WTC11 (cell line): ENCODE measurements around the gene DNAAF1. TPM values are rescaled to one million over a fixed set of nuclear protein-coding genes. Genes with fewer than 3 reads are reported as not detected.

Experiments used
- ATAC-seq: fragments of 200-7000 bp; cut with Tn5 transposase; 2 replicates; pipeline ENCODE4 v1.10.0; 2021; ENCODE audit warnings: mild to moderate bottlenecking, moderate library complexity
- CTCF ChIA-PET: fragments of 300-600 bp; sonication (Branson Sonifier 250); formaldehyde crosslinking; loops from one replicate; lab custom pipeline; 2021; ENCODE audit warnings: antibody characterized with exemption; lab: Charles Lee
- POLR2A ChIA-PET: fragments of 350-600 bp; sonication (Branson Sonifier 250); formaldehyde crosslinking; loops from one replicate; lab custom pipeline; 2021; ENCODE audit warnings: antibody characterized with exemption; lab: Charles Lee
- DNase-seq: peaks from one replicate; pipeline ENCODE4 v3.0.0; 2021; ENCODE audit warnings: low spot score
- H3K27ac Mint-ChIP-seq: 2 replicates; pipeline ENCODE4 v1.8.0; 2021; ENCODE audit warnings: mixed read lengths
- H3K27me3 Mint-ChIP-seq: 2 replicates; pipeline ENCODE4 v1.8.0; 2021; ENCODE audit warnings: low read depth, mild to moderate bottlenecking, moderate library complexity, mixed read lengths
- H3K36me3 Mint-ChIP-seq: 2 replicates; pipeline ENCODE4 v1.8.0; 2021; ENCODE audit warnings: mixed read lengths
- H3K4me1 Mint-ChIP-seq: 2 replicates; pipeline ENCODE4 v1.8.0; 2022; ENCODE audit warnings: mixed read lengths
- H3K4me3 Mint-ChIP-seq: 2 replicates; pipeline ENCODE4 v1.8.0; 2021; ENCODE audit warnings: mild to moderate bottlenecking, moderate library complexity, mixed read lengths
- H3K9me3 Mint-ChIP-seq: 2 replicates; pipeline ENCODE4 v1.8.0; 2021; ENCODE audit warnings: mixed read lengths
- ATF2 ChIP-seq: sonication (generic); formaldehyde crosslinking; IDR thresholded peaks from 2 replicates; pipeline ENCODE4 v1.8.1; 2022; ENCODE audit warnings: low read depth, missing genetic modification reagents, borderline replicate concordance
- CBFB ChIP-seq: sonication (generic); formaldehyde crosslinking; IDR thresholded peaks from 2 replicates; pipeline ENCODE4 v1.8.1; 2022; ENCODE audit warnings: mild to moderate bottlenecking, low read depth, missing genetic modification reagents
- EMX1 ChIP-seq: fragments of 250-450 bp; sonication (Bioruptor Pico); IDR thresholded peaks from 2 replicates; pipeline ENCODE4 v1.8.0; 2021; ENCODE audit warnings: mild to moderate bottlenecking
- FOXP4 ChIP-seq: sonication (generic); formaldehyde crosslinking; IDR thresholded peaks from 2 replicates; pipeline ENCODE4 v1.8.0; 2022; ENCODE audit warnings: mild to moderate bottlenecking, missing genetic modification reagents
- GABPB1 ChIP-seq: sonication (generic); formaldehyde crosslinking; IDR thresholded peaks from 2 replicates; pipeline ENCODE4 v1.8.1; 2023; ENCODE audit warnings: mild to moderate bottlenecking, missing genetic modification reagents
- GRHL2 ChIP-seq: fragments of 250-450 bp; sonication (Bioruptor Pico); IDR thresholded peaks from 2 replicates; pipeline ENCODE4 v1.8.0; 2022; ENCODE audit warnings: mild to moderate bottlenecking, moderate library complexity; ENCODE audit not compliant: insufficient replicate concordance, severe bottlenecking
- HMGA2 ChIP-seq: fragments of 250-450 bp; sonication (Bioruptor Pico); IDR thresholded peaks from 2 replicates; pipeline ENCODE4 v1.4.0; 2021; ENCODE audit warnings: mild to moderate bottlenecking, moderate library complexity
- JUN ChIP-seq: sonication (generic); formaldehyde crosslinking; IDR thresholded peaks from 2 replicates; pipeline ENCODE4 v1.8.0; 2023; ENCODE audit warnings: mild to moderate bottlenecking, missing genetic modification reagents
- NFE2L1 ChIP-seq: sonication (generic); formaldehyde crosslinking; IDR thresholded peaks from 2 replicates; pipeline ENCODE4 v1.8.1; 2023; ENCODE audit warnings: missing genetic modification reagents
- NR2C2 ChIP-seq: sonication (generic); formaldehyde crosslinking; IDR thresholded peaks from 2 replicates; pipeline ENCODE4 v1.8.0; 2022; ENCODE audit warnings: mild to moderate bottlenecking, missing genetic modification reagents
- OVOL2 ChIP-seq: fragments of 250-450 bp; sonication (Bioruptor Pico); IDR thresholded peaks from 2 replicates; pipeline ENCODE4 v1.9.0; 2021; ENCODE audit warnings: mild to moderate bottlenecking, borderline replicate concordance
- SP1 ChIP-seq: sonication (generic); formaldehyde crosslinking; conservative IDR thresholded peaks from 2 replicates; pipeline ENCODE4 v1.8.1; 2022; ENCODE audit warnings: missing genetic modification reagents
- ZBTB21 ChIP-seq: sonication (generic); formaldehyde crosslinking; IDR thresholded peaks from 2 replicates; pipeline ENCODE4 v1.8.1; 2023; ENCODE audit warnings: mild to moderate bottlenecking, missing genetic modification reagents, borderline replicate concordance
- ZNF232 ChIP-seq: sonication (generic); formaldehyde crosslinking; IDR thresholded peaks from 2 replicates; pipeline ENCODE4 v1.8.0; 2022; ENCODE audit warnings: mild to moderate bottlenecking, missing genetic modification reagents
- ZNF263 ChIP-seq: sonication (generic); formaldehyde crosslinking; IDR thresholded peaks from 2 replicates; pipeline ENCODE4 v1.8.1; 2022; ENCODE audit warnings: low read depth, mild to moderate bottlenecking, moderate library complexity, missing genetic modification reagents
- total RNA-seq: library from RNA; stranded (reverse); gene quantifications from 3 replicates; pipeline ENCODE4 v1.2.3, GENCODE V29; 2021
- TF ChIP-seq, protein P1 (sequence below): sonication (generic); formaldehyde crosslinking; IDR thresholded peaks from 2 replicates; pipeline ENCODE4 v1.8.1; 2023; ENCODE audit warnings: mild to moderate bottlenecking, missing genetic modification reagents, moderate library complexity
- TF ChIP-seq, protein P2 (sequence below): sonication (generic); formaldehyde crosslinking; IDR thresholded peaks from 2 replicates; pipeline ENCODE4 v1.8.1; 2023; ENCODE audit warnings: mild to moderate bottlenecking, missing genetic modification reagents

The DNAAF1 gene
- total RNA-seq, 1 experiment from 2014 or later: 0.20 TPM

GRCh38 chr16:84124257-84125073 is 20.6 kb upstream of the DNAAF1 start (continued):
- TF ChIP-seq ATF2 (no peak), NFE2L1 (CRISPR knock-in tag) (no peak), FOXP4 (no peak)

DNA sequence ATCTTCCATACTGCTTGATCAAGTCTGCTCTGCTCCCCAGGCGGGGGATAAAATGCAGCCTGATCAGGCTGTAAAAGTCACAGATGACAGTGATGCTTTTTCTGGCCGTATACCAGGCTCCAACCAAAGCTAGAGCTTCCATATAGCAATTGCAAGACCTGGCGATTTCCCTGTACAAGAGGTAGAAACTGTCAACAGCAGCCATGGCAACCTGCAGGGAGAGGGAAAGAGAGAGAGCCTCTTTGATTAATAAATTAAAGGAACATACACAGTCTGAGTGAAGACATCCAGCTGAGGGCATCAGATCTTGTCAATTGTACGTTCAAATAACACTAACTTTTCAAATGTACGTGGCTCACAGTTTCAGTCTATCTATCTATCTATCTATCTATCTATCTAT is 14.0 kb upstream of the DNAAF1 start:
- Mint-ChIP-seq H3K4me3 (no peak overlapping the region), H3K27ac (no peak overlapping the region), H3K36me3 (peaks cover 34% of the 10 kb centered on the region), H3K9me3 (no peaks in the 10 kb centered on the region), H3K27me3 (no peaks in the 10 kb centered on the region), H3K4me1 (peaks cover 13% of the 10 kb centered on the region)
- TF ChIP-seq, protein P1, sequence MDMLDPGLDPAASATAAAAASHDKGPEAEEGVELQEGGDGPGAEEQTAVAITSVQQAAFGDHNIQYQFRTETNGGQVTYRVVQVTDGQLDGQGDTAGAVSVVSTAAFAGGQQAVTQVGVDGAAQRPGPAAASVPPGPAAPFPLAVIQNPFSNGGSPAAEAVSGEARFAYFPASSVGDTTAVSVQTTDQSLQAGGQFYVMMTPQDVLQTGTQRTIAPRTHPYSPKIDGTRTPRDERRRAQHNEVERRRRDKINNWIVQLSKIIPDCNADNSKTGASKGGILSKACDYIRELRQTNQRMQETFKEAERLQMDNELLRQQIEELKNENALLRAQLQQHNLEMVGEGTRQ: no peak
- TF ChIP-seq, protein P2, sequence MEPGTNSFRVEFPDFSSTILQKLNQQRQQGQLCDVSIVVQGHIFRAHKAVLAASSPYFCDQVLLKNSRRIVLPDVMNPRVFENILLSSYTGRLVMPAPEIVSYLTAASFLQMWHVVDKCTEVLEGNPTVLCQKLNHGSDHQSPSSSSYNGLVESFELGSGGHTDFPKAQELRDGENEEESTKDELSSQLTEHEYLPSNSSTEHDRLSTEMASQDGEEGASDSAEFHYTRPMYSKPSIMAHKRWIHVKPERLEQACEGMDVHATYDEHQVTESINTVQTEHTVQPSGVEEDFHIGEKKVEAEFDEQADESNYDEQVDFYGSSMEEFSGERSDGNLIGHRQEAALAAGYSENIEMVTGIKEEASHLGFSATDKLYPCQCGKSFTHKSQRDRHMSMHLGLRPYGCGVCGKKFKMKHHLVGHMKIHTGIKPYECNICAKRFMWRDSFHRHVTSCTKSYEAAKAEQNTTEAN (CRISPR knock-in tag): no peak
- TF ChIP-seq ZNF263 (no peak), HMGA2 (CRISPR knock-in tag) (no peak), CBFB (no peak), ZNF232 (no peak), NR2C2 (CRISPR knock-in tag) (no peak), JUN (CRISPR knock-in tag) (no peak), OVOL2 (CRISPR knock-in tag) (no peak)
- ChIA-PET CTCF (no interaction called here), POLR2A (no interaction called here)
- DNase-seq (no peak), ATAC-seq (no peak)

- DNase-seq (no peak), ATAC-seq (no peak)
- H3K4me3 Mint-ChIP-seq: no peak overlapping the region
- H3K4me1 Mint-ChIP-seq: peaks cover 28% of the 10 kb centered on the region
- peaks cover 26% of the 10 kb centered on the region for H3K36me3 Mint-ChIP-seq
- POLR2A ChIA-PET: interaction anchor here (0.6 kb wide), 1 partner anchor 40 kb away, joined by 4 read pairs; no protein-coding TSS in a partner anchor
- H3K27me3 Mint-ChIP-seq: no peaks in the 10 kb centered on the region
- no peaks in the 10 kb centered on the region for H3K9me3 Mint-ChIP-seq
- TF ChIP-seq ZBTB21 (CRISPR knock-in tag): no peak
- no peak for TF ChIP-seq SP1 (CRISPR knock-in tag)
- TF ChIP-seq GRHL2 (CRISPR knock-in tag): no peak
- TF ChIP-seq, protein P2 (CRISPR knock-in tag): no peak
- no peak for TF ChIP-seq GABPB1
- TF ChIP-seq FOXP4: no peak
- no peak for TF ChIP-seq EMX1 (CRISPR knock-in tag)
- TF ChIP-seq ATF2: no peak
- 0 out of 2 replicates have a peak overlapping the region, but pooled peaks have one; percentile 52 for H3K27ac Mint-ChIP-seq
- CTCF ChIA-PET: interaction anchor here (0.6 to 1.0 kb wide), 2 partner anchors 16 to 24 kb away, joined by 3 read pairs; partner anchors contain the start of gene MBTPS1
Observed at GRCh38 chr16:84132527-84133285, 12.4 kb upstream of the DNAAF1 start.
